ENCODE measurements around the gene CMSS1. TPM values are rescaled to one million over a fixed set of nuclear protein-coding genes. Genes with fewer than 3 reads are reported as not detected.

Gene CMSS1
- total RNA-seq, 1 donor from 2014 or later, result 9.2 TPM

- H3K27me3 ChIP-seq, result no peaks in the 10 kb centered on the region
- intact Hi-C loops (cut with DNase I), result loop anchor here (2.0 to 5.0 kb wide), 4 partner anchors 25 to 196 kb away; no protein-coding TSS in a partner anchor
- H3K9me3 ChIP-seq, result no peaks in the 10 kb centered on the region
- TF ChIP-seq CTCF (IDR thresholded peaks at IDR 0.05), result no peak
- no peak overlapping the region for H3K4me3 ChIP-seq
- peak overlapping the region; percentile 88 to 91 for H3K27ac ChIP-seq
- H3K36me3 ChIP-seq, result no peaks in the 10 kb centered on the region
- no peak for DNase-seq (ENCODE audit: low spot score in 2 of 2)
- peaks cover 8 to 55% of the 10 kb centered on the region in 2 donors for H3K4me1 ChIP-seq
Measured at GRCh38 chr3:99965681-99966408, 148.2 kb downstream of the CMSS1 start.

- peak in 1 of 2 donors; percentile 71 for DNase-seq (ENCODE audit: low spot score in 2 of 2)
- Histone ChIP-seq H3K27me3 (no peaks in the 10 kb centered on the region), H3K9me3 (no peaks in the 10 kb centered on the region), H3K27ac (peak overlapping the region; percentile 88 to 91), H3K36me3 (no peaks in the 10 kb centered on the region), H3K4me1 (peaks cover 5 to 46% of the 10 kb centered on the region in 2 donors), H3K4me3 (peak overlapping the region in 1 of 2 donors; percentile 37)
- TF ChIP-seq CTCF (IDR thresholded peaks at IDR 0.05), result no peak
- intact Hi-C loops (cut with DNase I), result loop anchor here (2.0 to 5.0 kb wide), 4 partner anchors 26 to 195 kb away; no protein-coding TSS in a partner anchor
Measured at GRCh38 chr3:99966662-99967416, 149.2 kb downstream of the CMSS1 start.

- no peak for DNase-seq (ENCODE audit: low spot score in 2 of 2)
- intact Hi-C loops (cut with DNase I), result loop anchor here (2.0 to 5.0 kb wide), 4 partner anchors 27 to 195 kb away; no protein-coding TSS in a partner anchor
- no peak overlapping the region for H3K4me3 ChIP-seq
- H3K27me3 ChIP-seq, result no peaks in the 10 kb centered on the region
- TF ChIP-seq CTCF (IDR thresholded peaks at IDR 0.05), result no peak
- peaks cover 2 to 41% of the 10 kb centered on the region in 2 donors for H3K4me1 ChIP-seq
- peak overlapping the region; percentile 88 to 91 for H3K27ac ChIP-seq
- no peaks in the 10 kb centered on the region for H3K36me3 ChIP-seq
- no peaks in the 10 kb centered on the region for H3K9me3 ChIP-seq
Measured at GRCh38 chr3:99967796-99968195, 150.1 kb downstream of the CMSS1 start.

- no peaks in the 10 kb centered on the region for H3K36me3 ChIP-seq
- DNase-seq (ENCODE audit: low spot score in 2 of 2), result no peak
- H3K27ac ChIP-seq, result peak overlapping the region in 1 of 2 donors; percentile 76
- intact Hi-C loops (cut with DNase I), result loop anchor here (5.0 kb wide), 3 partner anchors 73 to 193 kb away; no protein-coding TSS in a partner anchor
- H3K4me3 ChIP-seq, result no peak overlapping the region
- no peaks in the 10 kb centered on the region for H3K27me3 ChIP-seq
- peaks cover 3 to 37% of the 10 kb centered on the region in 2 donors for H3K4me1 ChIP-seq
- no peak for TF ChIP-seq CTCF (IDR thresholded peaks at IDR 0.05)
- H3K9me3 ChIP-seq, result no peaks in the 10 kb centered on the region
Measured at GRCh38 chr3:99969136-99969535, 151.5 kb downstream of the CMSS1 start.

GRCh38 chr3:99970198-99970597, 152.5 kb downstream of the CMSS1 start:
- Histone ChIP-seq H3K4me3 (no peak overlapping the region), H3K4me1 (peaks cover 3 to 29% of the 10 kb centered on the region in 2 donors), H3K27ac (peak overlapping the region; percentile 13 to 76), H3K9me3 (no peaks in the 10 kb centered on the region), H3K36me3 (no peaks in the 10 kb centered on the region), H3K27me3 (no peaks in the 10 kb centered on the region)
- no peak for DNase-seq (ENCODE audit: low spot score in 2 of 2)
- intact Hi-C loops (cut with DNase I), result no loop called here
- no peak for TF ChIP-seq CTCF (IDR thresholded peaks at IDR 0.05)

Measured in ascending aorta (tissue), 2 donors.